HepG2 (cell line): Measurements from ENCODE around the gene COL10A1. TPM values are rescaled to one million over a fixed set of nuclear protein-coding genes. Genes with fewer than 3 reads are reported as not detected.

Source experiments
- ATF7-NPFF ChIP-seq: sonication (generic); formaldehyde crosslinking; IDR thresholded peaks from 2 replicates; pipeline ENCODE4 v1.8.1; 2023; ENCODE audit warnings: mild to moderate bottlenecking, low read depth, missing genetic modification reagents, moderate library complexity
- CEBPB ChIP-seq: IDR thresholded peaks from 2 replicates; pipeline ENCODE4 v1.6.1; 2011; ENCODE audit warnings: low read depth, low read length, improper control_type of control experiment, borderline replicate concordance
- FOSL2 ChIP-seq: sonication (generic); formaldehyde crosslinking; IDR thresholded peaks from 2 replicates; pipeline ENCODE4 v1.4.0; 2020; ENCODE audit warnings: missing genetic modification reagents
- NFYC ChIP-seq: IDR thresholded peaks from 2 replicates; pipeline ENCODE4 v1.6.1; 2016; ENCODE audit warnings: missing genetic modification reagents, missing compliant biosample characterization
- RNF2 ChIP-seq: fragments of 450-650 bp; conservative IDR thresholded peaks from 2 replicates; pipeline ENCODE4 v1.6.1; 2016; ENCODE audit warnings: low read depth
- SALL1 ChIP-seq: sonication (generic); formaldehyde crosslinking; IDR thresholded peaks from 2 replicates; pipeline ENCODE4 v1.8.0; 2022; ENCODE audit warnings: mild to moderate bottlenecking, missing genetic modification reagents
- SIN3B ChIP-seq: fragments of 150-350 bp; IDR thresholded peaks from 2 replicates; pipeline ENCODE4 v1.6.1; 2014; ENCODE audit warnings: low read length
- TBX3 ChIP-seq: fragments of 450-650 bp; IDR thresholded peaks from 2 replicates; pipeline ENCODE4 v1.6.1; 2017; ENCODE audit warnings: antibody characterized with exemption, mild to moderate bottlenecking, inconsistent platforms, borderline replicate concordance
- ZFP37 ChIP-seq: sonication (generic); formaldehyde crosslinking; IDR thresholded peaks from 2 replicates; pipeline ENCODE4 v1.4.0; 2020; ENCODE audit warnings: missing genetic modification reagents, borderline replicate concordance
- ZNF180 ChIP-seq: sonication (generic); formaldehyde crosslinking; IDR thresholded peaks from 2 replicates; pipeline ENCODE4 v1.4.0; 2020; ENCODE audit warnings: low read depth, missing genetic modification reagents, borderline replicate concordance
- ZNF670 ChIP-seq: sonication (generic); formaldehyde crosslinking; IDR thresholded peaks from 2 replicates; pipeline ENCODE4 v1.8.0; 2022; ENCODE audit warnings: mild to moderate bottlenecking, missing genetic modification reagents, borderline replicate concordance
- polyA plus RNA-seq, 8 experiments: library from polyadenylated mRNA; depleted of rRNA in 3 of 8; stranded (reverse) in 7 of 8; unstranded in 1 of 8; fragments of >200 nt; fragmentation: Illumina TruSeq in 4 of 8; extraction: Trizol in 4 of 8; gene quantifications; 2 replicates each; pipeline versions ENCODE4 v1.2.1 to v1.2.3, GENCODE V29; 2011 to 2016; ENCODE audit warnings: low read depth in 4 of 8, missing spikeins in 1 of 8, mixed read lengths in 1 of 8; ENCODE audit not compliant: insufficient read depth in 1 of 8
- total RNA-seq, 5 experiments: library from RNA; depleted of rRNA; stranded (reverse); fragments of >200 nt; fragmentation: Illumina TruSeq; extraction: Trizol; gene quantifications; 2 replicates each; pipeline ENCODE4 v1.2.3, GENCODE V29; 2016; ENCODE audit warnings: low read depth in 1 of 5
- TF ChIP-seq, protein P1 (sequence below): sonication (generic); formaldehyde crosslinking; conservative IDR thresholded peaks from 2 replicates; pipeline ENCODE4 v1.8.0; 2022; ENCODE audit warnings: missing genetic modification reagents
- TF ChIP-seq, protein P2 (sequence below): sonication (generic); formaldehyde crosslinking; IDR thresholded peaks from 2 replicates; pipeline ENCODE4 v1.4.0; 2020; ENCODE audit warnings: mild to moderate bottlenecking, missing genetic modification reagents
- TF ChIP-seq, protein P3 (sequence below): sonication (generic); formaldehyde crosslinking; conservative IDR thresholded peaks from 2 replicates; pipeline ENCODE4 v1.4.0; 2020; ENCODE audit warnings: missing genetic modification reagents
- TF ChIP-seq, protein P4 (sequence below): IDR thresholded peaks from 2 replicates; pipeline ENCODE4 v1.6.1; 2016; ENCODE audit warnings: low read depth
- TF ChIP-seq, protein P5 (sequence below): sonication (generic); formaldehyde crosslinking; IDR thresholded peaks from 2 replicates; pipeline ENCODE4 v1.8.0; 2022; ENCODE audit warnings: mild to moderate bottlenecking, missing genetic modification reagents, borderline replicate concordance

COL10A1 gene
- total and polyA plus RNA-seq, 2 of the 13 experiments (the other 11 are each of a cell fraction or from before 2014, with no cell fraction given), result 0.07 TPM; not detected in 1

DNA sequence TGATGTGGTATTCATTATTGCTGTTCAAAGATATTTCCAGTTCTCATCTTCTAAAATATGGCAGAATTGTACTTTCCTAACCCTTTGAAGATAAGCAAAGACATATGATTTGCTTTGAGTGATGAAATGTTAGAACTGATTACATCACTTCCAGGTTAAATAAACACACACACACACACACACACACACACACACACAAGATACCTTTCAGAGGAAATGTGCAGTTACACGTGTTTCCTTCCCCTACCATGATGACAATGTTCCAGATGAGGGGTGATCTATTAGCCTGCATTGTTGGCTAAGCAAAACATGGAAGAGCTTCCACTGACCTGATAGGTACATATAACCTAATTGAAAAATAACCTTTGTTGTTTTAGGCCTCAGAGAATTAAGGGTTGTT, 53.6 kb downstream of the COL10A1 start (continued):
- TF ChIP-seq, protein P1, sequence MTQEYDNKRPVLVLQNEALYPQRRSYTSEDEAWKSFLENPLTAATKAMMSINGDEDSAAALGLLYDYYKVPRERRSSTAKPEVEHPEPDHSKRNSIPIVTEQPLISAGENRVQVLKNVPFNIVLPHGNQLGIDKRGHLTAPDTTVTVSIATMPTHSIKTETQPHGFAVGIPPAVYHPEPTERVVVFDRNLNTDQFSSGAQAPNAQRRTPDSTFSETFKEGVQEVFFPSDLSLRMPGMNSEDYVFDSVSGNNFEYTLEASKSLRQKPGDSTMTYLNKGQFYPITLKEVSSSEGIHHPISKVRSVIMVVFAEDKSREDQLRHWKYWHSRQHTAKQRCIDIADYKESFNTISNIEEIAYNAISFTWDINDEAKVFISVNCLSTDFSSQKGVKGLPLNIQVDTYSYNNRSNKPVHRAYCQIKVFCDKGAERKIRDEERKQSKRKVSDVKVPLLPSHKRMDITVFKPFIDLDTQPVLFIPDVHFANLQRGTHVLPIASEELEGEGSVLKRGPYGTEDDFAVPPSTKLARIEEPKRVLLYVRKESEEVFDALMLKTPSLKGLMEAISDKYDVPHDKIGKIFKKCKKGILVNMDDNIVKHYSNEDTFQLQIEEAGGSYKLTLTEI (CRISPR knock-in tag), result no peak
- TF ChIP-seq, protein P2, sequence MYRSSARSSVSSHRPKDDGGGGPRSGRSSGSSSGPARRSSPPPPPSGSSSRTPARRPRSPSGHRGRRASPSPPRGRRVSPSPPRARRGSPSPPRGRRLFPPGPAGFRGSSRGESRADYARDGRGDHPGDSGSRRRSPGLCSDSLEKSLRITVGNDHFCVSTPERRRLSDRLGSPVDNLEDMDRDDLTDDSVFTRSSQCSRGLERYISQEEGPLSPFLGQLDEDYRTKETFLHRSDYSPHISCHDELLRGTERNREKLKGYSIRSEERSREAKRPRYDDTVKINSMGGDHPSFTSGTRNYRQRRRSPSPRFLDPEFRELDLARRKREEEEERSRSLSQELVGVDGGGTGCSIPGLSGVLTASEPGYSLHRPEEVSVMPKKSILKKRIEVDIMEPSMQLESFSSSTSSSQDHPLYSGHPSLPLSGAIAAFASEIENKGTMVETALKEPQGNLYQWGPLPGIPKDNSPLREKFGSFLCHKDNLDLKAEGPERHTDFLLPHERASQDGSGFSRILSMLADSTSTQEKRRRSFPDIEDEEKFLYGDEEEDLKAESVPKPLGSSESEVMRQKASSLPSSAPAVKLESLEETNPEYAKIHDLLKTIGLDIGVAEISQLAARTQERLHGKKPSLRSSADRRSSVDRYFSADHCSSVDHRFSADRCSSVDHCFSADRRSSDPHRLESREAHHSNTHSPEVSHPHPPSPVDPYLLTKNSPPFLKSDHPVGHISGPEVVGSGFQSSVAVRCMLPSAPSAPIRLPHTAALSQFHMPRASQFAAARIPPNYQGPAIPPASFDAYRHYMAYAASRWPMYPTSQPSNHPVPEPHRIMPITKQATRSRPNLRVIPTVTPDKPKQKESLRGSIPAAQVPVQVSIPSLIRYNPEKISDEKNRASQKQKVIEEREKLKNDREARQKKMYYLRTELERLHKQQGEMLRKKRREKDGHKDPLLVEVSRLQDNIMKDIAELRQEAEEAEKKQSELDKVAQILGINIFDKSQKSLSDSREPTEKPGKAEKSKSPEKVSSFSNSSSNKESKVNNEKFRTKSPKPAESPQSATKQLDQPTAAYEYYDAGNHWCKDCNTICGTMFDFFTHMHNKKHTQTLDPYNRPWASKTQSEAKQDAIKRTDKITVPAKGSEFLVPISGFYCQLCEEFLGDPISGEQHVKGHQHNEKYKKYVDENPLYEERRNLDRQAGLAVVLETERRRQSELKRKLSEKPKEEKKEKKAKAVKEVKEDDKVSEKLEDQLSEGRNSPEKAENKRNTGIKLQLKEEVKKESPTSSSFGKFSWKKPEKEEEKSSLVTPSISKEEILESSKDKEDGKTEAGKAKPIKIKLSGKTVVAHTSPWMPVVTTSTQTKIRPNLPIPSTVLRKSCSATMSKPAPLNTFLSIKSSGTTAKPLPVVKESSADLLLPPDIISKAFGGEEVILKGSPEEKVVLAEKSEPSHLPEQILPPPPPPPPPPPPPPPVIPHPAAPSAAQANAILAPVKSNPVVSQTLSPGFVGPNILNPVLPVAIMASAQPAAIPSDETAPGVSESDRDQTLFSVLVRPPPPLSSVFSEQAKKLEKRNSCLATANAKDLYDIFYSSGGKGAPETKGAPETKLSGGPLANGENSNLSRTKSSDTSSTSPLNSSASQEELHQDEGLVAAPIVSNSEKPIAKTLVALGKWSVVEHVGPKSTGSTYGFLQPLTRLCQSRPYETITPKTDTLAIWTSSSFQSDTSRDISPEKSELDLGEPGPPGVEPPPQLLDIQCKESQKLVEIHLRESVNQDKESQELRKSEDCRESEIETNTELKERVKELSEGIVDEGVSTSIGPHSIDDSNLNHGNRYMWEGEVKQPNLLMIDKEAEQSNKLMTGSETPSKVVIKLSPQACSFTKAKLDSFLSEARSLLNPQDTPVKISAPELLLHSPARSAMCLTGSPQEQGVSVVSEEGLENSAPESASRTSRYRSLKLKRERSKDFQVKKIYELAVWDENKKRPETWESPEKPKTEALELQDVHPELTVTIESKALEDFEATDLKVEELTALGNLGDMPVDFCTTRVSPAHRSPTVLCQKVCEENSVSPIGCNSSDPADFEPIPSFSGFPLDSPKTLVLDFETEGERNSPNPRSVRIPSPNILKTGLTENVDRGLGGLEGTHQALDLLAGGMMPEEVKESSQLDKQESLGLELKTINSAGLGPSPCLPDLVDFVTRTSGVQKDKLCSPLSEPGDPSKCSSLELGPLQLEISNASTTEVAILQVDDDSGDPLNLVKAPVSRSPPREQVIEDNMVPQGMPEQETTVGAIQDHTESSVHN, result no peak
- TF ChIP-seq RNF2 (no peak), ZNF180 (CRISPR knock-in tag) (no peak), TBX3 (peak; percentile 63; the same call in 1 of the 2 replicates), CEBPB (peak; percentile 89), ZFP37 (no peak), FOSL2 (CRISPR knock-in tag) (0 out of 2 replicates have a peak, but pooled peaks have one; percentile 14), ZNF670 (CRISPR knock-in tag) (no peak), NFYC (CRISPR knock-in tag) (no peak), SIN3B (0 out of 2 replicates have a peak, but pooled peaks have one; percentile 22), SALL1 (CRISPR knock-in tag) (peak; percentile 42; the same call in 1 of the 2 replicates), ATF7-NPFF (CRISPR knock-in tag) (no peak)
- TF ChIP-seq, protein P3, sequence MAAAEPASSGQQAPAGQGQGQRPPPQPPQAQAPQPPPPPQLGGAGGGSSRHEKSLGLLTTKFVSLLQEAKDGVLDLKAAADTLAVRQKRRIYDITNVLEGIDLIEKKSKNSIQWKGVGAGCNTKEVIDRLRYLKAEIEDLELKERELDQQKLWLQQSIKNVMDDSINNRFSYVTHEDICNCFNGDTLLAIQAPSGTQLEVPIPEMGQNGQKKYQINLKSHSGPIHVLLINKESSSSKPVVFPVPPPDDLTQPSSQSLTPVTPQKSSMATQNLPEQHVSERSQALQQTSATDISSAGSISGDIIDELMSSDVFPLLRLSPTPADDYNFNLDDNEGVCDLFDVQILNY (CRISPR knock-in tag), result no peak
- TF ChIP-seq, protein P4, sequence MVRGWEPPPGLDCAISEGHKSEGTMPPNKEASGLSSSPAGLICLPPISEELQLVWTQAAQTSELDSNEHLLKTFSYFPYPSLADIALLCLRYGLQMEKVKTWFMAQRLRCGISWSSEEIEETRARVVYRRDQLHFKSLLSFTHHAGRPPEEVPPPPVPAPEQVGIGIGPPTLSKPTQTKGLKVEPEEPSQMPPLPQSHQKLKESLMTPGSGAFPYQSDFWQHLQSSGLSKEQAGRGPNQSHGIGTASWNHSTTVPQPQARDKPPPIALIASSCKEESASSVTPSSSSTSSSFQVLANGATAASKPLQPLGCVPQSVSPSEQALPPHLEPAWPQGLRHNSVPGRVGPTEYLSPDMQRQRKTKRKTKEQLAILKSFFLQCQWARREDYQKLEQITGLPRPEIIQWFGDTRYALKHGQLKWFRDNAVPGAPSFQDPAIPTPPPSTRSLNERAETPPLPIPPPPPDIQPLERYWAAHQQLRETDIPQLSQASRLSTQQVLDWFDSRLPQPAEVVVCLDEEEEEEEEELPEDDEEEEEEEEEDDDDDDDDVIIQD (CRISPR knock-in tag), result peak; percentile 78; the same call in 1 of the 2 replicates
- TF ChIP-seq, protein P5, sequence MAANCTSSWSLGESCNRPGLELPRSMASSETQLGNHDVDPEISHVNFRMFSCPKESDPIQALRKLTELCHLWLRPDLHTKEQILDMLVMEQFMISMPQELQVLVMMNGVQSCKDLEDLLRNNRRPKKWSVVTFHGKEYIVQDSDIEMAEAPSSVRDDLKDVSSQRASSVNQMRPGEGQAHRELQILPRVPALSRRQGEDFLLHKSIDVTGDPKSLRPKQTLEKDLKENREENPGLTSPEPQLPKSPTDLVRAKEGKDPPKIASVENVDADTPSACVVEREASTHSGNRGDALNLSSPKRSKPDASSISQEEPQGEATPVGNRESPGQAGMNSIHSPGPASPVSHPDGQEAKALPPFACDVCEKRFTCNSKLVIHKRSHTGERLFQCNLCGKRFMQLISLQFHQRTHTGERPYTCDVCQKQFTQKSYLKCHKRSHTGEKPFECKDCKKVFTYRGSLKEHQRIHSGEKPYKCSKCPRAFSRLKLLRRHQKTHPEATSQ (CRISPR knock-in tag), result no peak
